Measurements from ENCODE around the gene WFS1. TPM values are rescaled to one million over a fixed set of nuclear protein-coding genes. Genes with fewer than 3 reads are reported as not detected.

Gene WFS1
- total RNA-seq, 4 donors from 2014 or later, result 36.6 to 41.8 (median 40.0) TPM

GRCh38 chr4:6351246-6352000, 81.8 kb downstream of the WFS1 start:
- TF ChIP-seq CTCF (IDR thresholded peaks at IDR 0.05; ENCODE audit: low read depth), result no peak

- no peak for TF ChIP-seq CTCF (IDR thresholded peaks at IDR 0.05; ENCODE audit: low read depth)
These were observed 82.5 kb downstream of the WFS1 start for GRCh38 chr4:6352031-6352692.

Other genes with a start within 250 kb of the WFS1 start
- gene JAKMIP1, start 69.3 kb upstream of the WFS1 start, total RNA-seq, result under 1 TPM; 0.33 to 0.88 (median 0.36) TPM
- 1 to 10 TPM in 1 of 4 donors, under 1 TPM in 2, not detected in 1; 0.17 to 2.0 (median 0.49) TPM for gene PPP2R2C, start 202.8 kb downstream of the WFS1 start, total RNA-seq